Ovary (tissue), 9 donors: ENCODE results near the gene TNK2. TPM values are rescaled to one million over a fixed set of nuclear protein-coding genes. Genes with fewer than 3 reads are reported as not detected.

Experiments used
- DNase-seq, 5 donors: peaks; one replicate each; pipeline ENCODE4 v3.0.0-alpha.2; 2019 to 2020
- H3K27ac ChIP-seq, 2 donors: fragments of 200-600 bp; one replicate each; pipeline versions ENCODE4 v1.5.1 to v1.8.0; 2019 to 2022
- H3K27me3 ChIP-seq: fragments of 200-600 bp; one replicate; pipeline ENCODE4 v1.8.0; 2022
- H3K36me3 ChIP-seq: fragments of 200-600 bp; sonication (generic); one replicate; pipeline ENCODE4 v1.5.1; 2019
- H3K4me1 ChIP-seq: one replicate; pipeline ENCODE4 v1.8.1; 2013; ENCODE audit warnings: mild to moderate bottlenecking, moderate library complexity; ENCODE audit not compliant: insufficient read depth
- H3K4me3 ChIP-seq: fragments of 200-600 bp; sonication (generic); one replicate; pipeline ENCODE4 v1.5.1; 2017
- H3K9me3 ChIP-seq, 2 donors: fragments of 200-600 bp in 1 of 2; sonication (generic) in 1 of 2; one replicate each; pipeline versions ENCODE4 v1.5.1 to v1.8.1; 2013 to 2019; ENCODE audit warnings: mild to moderate bottlenecking in 1 of 2, moderate library complexity in 1 of 2
- CTCF ChIP-seq, 3 donors: fragments of 450-650 bp in 2 of 3; fragments of 200-600 bp in 1 of 3; IDR thresholded peaks; one replicate each; pipeline versions ENCODE4 v1.5.1 to v1.8.0; 2016 to 2022; ENCODE audit warnings: antibody characterized with exemption in 3 of 3, mild to moderate bottlenecking in 1 of 3
- EP300 ChIP-seq: sonication (generic); formaldehyde crosslinking; IDR thresholded peaks from one replicate; pipeline ENCODE4 v1.6.1; 2017; ENCODE audit warnings: antibody characterized with exemption
- POLR2A ChIP-seq: fragments of 450-650 bp; IDR thresholded peaks from one replicate; pipeline ENCODE4 v1.6.1; 2017; ENCODE audit warnings: antibody characterized with exemption, mild to moderate bottlenecking, moderate library complexity
- WGBS, 3 donors: extraction: QIAGEN DNeasy Blood & Tissue Kit in 1 of 3; methylation state at CpG; one replicate each; pipeline versions ENCODE4 v1.1.5 to v1.1.7; 2013 to 2017; 5-methylcytosine and 5-hydroxymethylcytosine counted together
- intact Hi-C, 4 donors: fragments of 100-400 bp; cut with DNase I; formaldehyde crosslinking; loops; one replicate each; pipeline versions ENCODE4 v1.11.0 to v1.15.1; 2022 to 2023
- polyA plus RNA-seq, 2 donors: library from polyadenylated mRNA; stranded (reverse); fragments of 200-250 nt in 1 of 2; fragments of 350-450 nt in 1 of 2; fragmentation: Illumina TruSeq in 1 of 2; extraction: RNeasy Lipid Tissue Mini Kit (QIAGEN cat#74804) in 1 of 2; gene quantifications; one replicate each; pipeline ENCODE4 v1.2.3, GENCODE V29; 2013 to 2014
- total RNA-seq, 7 donors: library from RNA; depleted of rRNA in 2 of 7; stranded (reverse); fragments of >200 nt in 2 of 7; fragmentation: NEBNext Ultra II Directional in 3 of 7; extraction: Animal tissue kit (Norgen Biotek cat#: 25700) in 3 of 7; gene quantifications; one replicate each; pipeline versions ENCODE4 v1.1.0 to v1.2.4, GENCODE V29; 2016 to 2023
- donor health status: DM: no; HTN: no; CAD: no; lungs with moderate emphysema.
- donor health status: DM: no; HTN: no; CAD: no.
- donor health status: Bipolar disorder and iron deficiency.
- donor health status: DM: yes; HTN: yes; CAD: no.
- donor health status: DM: no; HTN: no; CAD: no.
- donor health status: DM: yes; HTN: yes; CAD: no.

The TNK2 gene
- total and polyA plus RNA-seq, 9 donors = 2.4 to 50.1 (median 32.4) TPM

- peaks cover 14% of the 10 kb centered on the region for H3K4me1 ChIP-seq
- intact Hi-C loops = no loop called here
- H3K36me3 ChIP-seq = no peaks in the 10 kb centered on the region
- H3K9me3 ChIP-seq = no peaks in the 10 kb centered on the region
- no peaks in the 10 kb centered on the region for H3K27me3 ChIP-seq
- peak overlapping the region; percentile 23 to 90 for H3K27ac ChIP-seq
- WGBS, 3 donors = 0 to 1% (median 1%) methylated on average over 6 to 47 of the region's 47 CpGs
- peak overlapping the region; percentile 53 for H3K4me3 ChIP-seq
- TF ChIP-seq CTCF (IDR thresholded peaks at IDR 0.05) (no peak), POLR2A (no peak), EP300 (no peak)
- peak; percentile 55 to 80 (median 65) for DNase-seq
Measured at GRCh38 chr3:195895861-195896360, 12.4 kb downstream of the TNK2 start.

GRCh38 chr3:195895078-195895860 lies 13.1 kb downstream of the TNK2 start:
- TF ChIP-seq POLR2A (no peak), EP300 (no peak), CTCF (IDR thresholded peaks at IDR 0.05) (no peak)
- Histone ChIP-seq H3K4me1 (peaks cover 14% of the 10 kb centered on the region), H3K36me3 (no peaks in the 10 kb centered on the region), H3K4me3 (peak overlapping the region; percentile 53), H3K9me3 (no peaks in the 10 kb centered on the region), H3K27ac (peak overlapping the region; percentile 23 to 90), H3K27me3 (no peaks in the 10 kb centered on the region)
- intact Hi-C loops = no loop called here
- peak in 4 of 5 donors; percentile 39 to 64 (median 58) for DNase-seq
- 0% methylated on average over 40 to 56 of the region's 56 CpGs for WGBS, 3 donors

- no peak overlapping the region for H3K4me3 ChIP-seq
- H3K27ac ChIP-seq = no peak overlapping the region
- H3K4me1 ChIP-seq = peaks cover 14% of the 10 kb centered on the region
- H3K36me3 ChIP-seq = no peaks in the 10 kb centered on the region
- H3K27me3 ChIP-seq = no peaks in the 10 kb centered on the region
- DNase-seq = no peak
- no peak for TF ChIP-seq EP300
- TF ChIP-seq POLR2A = no peak
- TF ChIP-seq CTCF (IDR thresholded peaks at IDR 0.05) = no peak
- H3K9me3 ChIP-seq = no peaks in the 10 kb centered on the region
- intact Hi-C loops = loop anchor here in 2 of 4 donors (1.0 to 5.0 kb wide), 2 partner anchors 31 to 37 kb away; no protein-coding TSS in a partner anchor
- 85 to 91% (median 87%) methylated on average over 8 of the region's 8 CpGs for WGBS, 3 donors
Measured at GRCh38 chr3:195893916-195894465, 14.4 kb downstream of the TNK2 start.

GRCh38 chr3:195893516-195893915 lies 14.8 kb downstream of the TNK2 start:
- Histone ChIP-seq H3K27ac (no peak overlapping the region), H3K4me3 (no peak overlapping the region), H3K27me3 (no peaks in the 10 kb centered on the region), H3K36me3 (no peaks in the 10 kb centered on the region), H3K4me1 (peaks cover 14% of the 10 kb centered on the region), H3K9me3 (no peaks in the 10 kb centered on the region)
- no peak for TF ChIP-seq CTCF (IDR thresholded peaks at IDR 0.05)
- TF ChIP-seq EP300 = no peak
- TF ChIP-seq POLR2A = no peak
- intact Hi-C loops = loop anchor here in 2 of 4 donors (1.0 to 5.0 kb wide), 2 partner anchors 30 to 36 kb away; no protein-coding TSS in a partner anchor
- no peak for DNase-seq
- WGBS, 3 donors = 68 to 73% (median 68%) methylated on average over 4 of the region's 4 CpGs
